Kidney epithelial cell (primary cell): ENCODE measurements around the gene FLNB. TPM values are rescaled to one million over a fixed set of nuclear protein-coding genes. Genes with fewer than 3 reads are reported as not detected.

Experiments used
- DNase-seq: peaks from one replicate; pipeline ENCODE4 v3.0.0-alpha.2; 2010; ENCODE audit warnings: low read depth
- H3K27me3 ChIP-seq: 2 replicates; pipeline ENCODE4 v1.6.0; 2011; ENCODE audit warnings: low read length; ENCODE audit not compliant: control insufficient read depth, insufficient read depth
- H3K36me3 ChIP-seq: 2 replicates; pipeline ENCODE4 v1.5.1; 2011; ENCODE audit warnings: low read length; ENCODE audit not compliant: control insufficient read depth, insufficient read depth
- H3K4me3 ChIP-seq: 2 replicates; pipeline ENCODE4 v1.5.1; 2011; ENCODE audit warnings: low read depth, mild to moderate bottlenecking, control low read depth, low read length
- total RNA-seq: library from RNA; depleted of rRNA; stranded (reverse); fragments of >200 nt; gene quantifications from 2 replicates; pipeline ENCODE4 v1.2.3, GENCODE V29; 2015
- TF ChIP-seq, protein P1 (sequence below): IDR thresholded peaks from 2 replicates; pipeline ENCODE4 v1.5.1; 2011; ENCODE audit warnings: mild to moderate bottlenecking, moderate library complexity, low read length, control low read depth, inconsistent platforms; ENCODE audit not compliant: insufficient read depth, poor library complexity, severe bottlenecking

The FLNB gene
- total RNA-seq, 1 donor from 2014 or later = 536 TPM

- Histone ChIP-seq H3K27me3 (no peaks in the 10 kb centered on the region), H3K4me3 (no peak overlapping the region), H3K36me3 (peaks cover 3% of the 10 kb centered on the region)
- TF ChIP-seq, protein P1, sequence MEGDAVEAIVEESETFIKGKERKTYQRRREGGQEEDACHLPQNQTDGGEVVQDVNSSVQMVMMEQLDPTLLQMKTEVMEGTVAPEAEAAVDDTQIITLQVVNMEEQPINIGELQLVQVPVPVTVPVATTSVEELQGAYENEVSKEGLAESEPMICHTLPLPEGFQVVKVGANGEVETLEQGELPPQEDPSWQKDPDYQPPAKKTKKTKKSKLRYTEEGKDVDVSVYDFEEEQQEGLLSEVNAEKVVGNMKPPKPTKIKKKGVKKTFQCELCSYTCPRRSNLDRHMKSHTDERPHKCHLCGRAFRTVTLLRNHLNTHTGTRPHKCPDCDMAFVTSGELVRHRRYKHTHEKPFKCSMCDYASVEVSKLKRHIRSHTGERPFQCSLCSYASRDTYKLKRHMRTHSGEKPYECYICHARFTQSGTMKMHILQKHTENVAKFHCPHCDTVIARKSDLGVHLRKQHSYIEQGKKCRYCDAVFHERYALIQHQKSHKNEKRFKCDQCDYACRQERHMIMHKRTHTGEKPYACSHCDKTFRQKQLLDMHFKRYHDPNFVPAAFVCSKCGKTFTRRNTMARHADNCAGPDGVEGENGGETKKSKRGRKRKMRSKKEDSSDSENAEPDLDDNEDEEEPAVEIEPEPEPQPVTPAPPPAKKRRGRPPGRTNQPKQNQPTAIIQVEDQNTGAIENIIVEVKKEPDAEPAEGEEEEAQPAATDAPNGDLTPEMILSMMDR = no peak
- DNase-seq = no peak
Observed at GRCh38 chr3:58158442-58159153, 150.4 kb downstream of the FLNB start.

GRCh38 chr3:58160399-58160798, 152.2 kb downstream of the FLNB start:
- Histone ChIP-seq H3K36me3 (peaks cover 3% of the 10 kb centered on the region), H3K4me3 (no peak overlapping the region), H3K27me3 (no peaks in the 10 kb centered on the region)
- DNase-seq = no peak
- TF ChIP-seq, protein P1 = no peak

DNA sequence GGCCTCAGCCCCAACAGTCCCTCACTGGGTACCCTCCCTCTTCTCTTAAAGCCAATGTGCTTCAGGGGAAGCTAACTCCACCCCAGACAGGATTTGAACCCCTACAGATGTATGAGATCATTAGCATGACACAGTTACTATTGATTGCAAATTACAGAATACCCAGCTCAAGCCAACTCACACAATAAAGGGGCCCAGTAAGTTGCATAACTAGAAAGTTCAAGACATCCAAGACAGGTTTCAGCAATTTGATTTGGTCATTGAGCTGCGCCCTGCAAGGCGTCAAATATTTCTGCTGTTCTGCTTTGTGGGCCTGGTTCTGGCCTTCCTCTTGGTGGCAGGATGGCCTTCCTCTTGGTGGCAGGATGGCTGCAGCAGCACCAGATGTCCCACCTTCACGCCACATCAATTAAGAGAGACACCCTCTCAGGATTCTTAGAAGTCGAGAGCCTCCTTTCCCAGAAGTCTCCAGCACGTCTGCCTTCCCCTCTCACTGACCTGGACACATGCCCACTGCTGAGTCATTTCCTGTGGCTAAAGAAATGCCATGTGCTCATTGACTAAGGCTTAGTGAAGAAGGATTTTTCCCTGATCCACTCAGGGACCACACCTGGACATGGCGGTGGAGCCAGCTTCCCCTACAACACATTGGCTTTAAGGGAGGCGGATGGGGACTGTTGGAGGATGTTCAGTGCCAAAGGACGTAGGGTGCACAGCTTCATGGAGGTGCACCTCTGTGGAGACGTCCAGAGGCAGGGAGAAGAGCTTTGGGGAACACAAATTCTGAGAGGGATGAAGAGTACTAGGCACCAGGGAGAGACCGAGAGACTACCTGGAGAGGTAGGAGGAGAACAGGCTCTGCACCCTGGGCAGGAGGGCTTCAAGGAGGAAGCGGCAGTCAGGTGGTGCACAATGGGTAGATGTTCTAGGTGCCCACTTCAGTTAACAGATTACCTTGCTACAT, 153.5 kb downstream of the FLNB start:
- no peak overlapping the region for H3K4me3 ChIP-seq
- peaks cover 1% of the 10 kb centered on the region for H3K36me3 ChIP-seq
- H3K27me3 ChIP-seq = no peaks in the 10 kb centered on the region
- TF ChIP-seq, protein P1 = no peak
- DNase-seq = peak; percentile 90

GRCh38 chr3:58163234-58163633, 155.0 kb downstream of the FLNB start:
- DNase-seq = no peak
- TF ChIP-seq, protein P1 = no peak
- H3K4me3 ChIP-seq = no peak overlapping the region
- peaks cover 1% of the 10 kb centered on the region for H3K36me3 ChIP-seq
- H3K27me3 ChIP-seq = no peaks in the 10 kb centered on the region

GRCh38 chr3:58164199-58164879, 156.1 kb downstream of the FLNB start:
- TF ChIP-seq, protein P1 = no peak
- Histone ChIP-seq H3K27me3 (no peaks in the 10 kb centered on the region), H3K4me3 (no peak overlapping the region), H3K36me3 (peaks cover 1% of the 10 kb centered on the region)
- DNase-seq = no peak
